Activated CD4-positive, CD25-positive, alpha-beta regulatory T cell treated with anti-CD3 and anti-CD28 coated beads, Interleukin-2, amount 50 U/mL, for 16 hours (primary cell): Measurements from ENCODE around the gene BHLHE23.
A peak's percentile ranks its signal among the peaks of the same experiment; 100 is the strongest.

Experiments used
- DNase-seq: peaks from one replicate; pipeline ENCODE4 v3.0.0-alpha.2; 2020; ENCODE audit warnings: low read depth, low spot score

BHLHE23 gene

GRCh38 chr20:62972845-62973745 is 33.7 kb downstream of the BHLHE23 start:
- no peak for DNase-seq

DNA sequence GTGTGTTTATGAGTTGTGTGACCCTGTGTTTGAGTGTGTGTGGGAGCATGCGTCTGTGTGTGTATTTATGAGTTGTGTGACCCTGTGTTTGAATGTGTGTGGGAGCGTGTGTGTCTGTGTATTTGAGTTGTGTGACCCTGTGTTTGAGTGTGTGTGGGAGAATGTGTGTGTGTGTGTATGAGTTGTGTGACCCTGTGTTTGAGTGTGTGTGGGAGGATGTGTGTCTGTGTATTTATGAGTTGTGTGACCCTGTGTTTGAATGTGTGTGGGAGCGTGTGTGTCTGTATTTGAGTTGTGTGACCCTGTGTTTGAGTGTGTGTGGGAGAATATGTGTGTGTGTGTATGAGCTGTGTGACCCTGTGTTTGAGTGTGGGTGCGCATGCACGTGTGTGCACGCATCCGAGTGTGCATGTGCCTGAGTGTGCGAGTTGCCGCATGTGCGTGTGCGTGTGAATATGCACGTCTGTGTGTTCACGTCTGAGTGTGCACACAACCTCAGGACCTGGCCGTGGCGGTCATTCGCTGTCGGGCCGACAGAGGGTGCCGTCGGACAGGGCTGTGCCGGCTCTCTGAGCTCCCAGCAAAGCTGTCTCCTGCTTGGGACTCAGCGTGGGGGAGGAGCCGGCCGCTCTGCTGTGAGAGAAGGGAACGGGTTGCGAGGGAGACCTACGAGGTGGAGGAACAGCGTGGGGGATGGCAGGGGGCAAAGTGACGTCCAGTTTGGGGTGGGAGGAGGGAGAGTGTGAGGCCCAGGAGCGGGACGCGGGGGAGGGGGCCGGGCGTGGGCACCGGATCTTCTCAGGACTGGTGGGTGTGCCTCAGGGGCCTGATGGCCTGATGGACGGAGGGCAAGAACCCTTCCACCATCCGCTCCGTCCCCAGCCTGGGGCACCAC is 34.6 kb downstream of the BHLHE23 start:
- DNase-seq, result peak; percentile 60

GRCh38 chr20:62971211-62971949 is 35.4 kb downstream of the BHLHE23 start:
- DNase-seq, result no peak

- no peak for DNase-seq
Observed at GRCh38 chr20:62970307-62971210, 36.2 kb downstream of the BHLHE23 start.

DNA sequence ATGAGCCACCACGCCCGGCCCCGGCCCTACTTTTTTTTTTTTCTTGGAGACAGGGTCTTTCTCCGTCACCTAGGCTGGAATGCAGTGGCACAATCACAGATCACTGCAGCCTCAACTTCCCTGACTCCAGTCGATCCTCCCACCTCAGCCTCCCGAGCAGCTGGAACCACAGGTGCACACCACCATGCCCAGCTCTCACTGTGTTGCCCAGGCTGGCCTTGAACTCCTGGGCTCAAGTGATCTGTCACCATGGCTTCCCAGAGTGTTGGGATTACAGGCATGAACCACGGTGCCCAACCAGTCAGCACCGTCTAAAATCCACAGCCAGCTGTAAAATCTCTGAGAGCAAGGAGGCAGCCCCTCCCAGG is 36.8 kb downstream of the BHLHE23 start:
- no peak for DNase-seq

DNA sequence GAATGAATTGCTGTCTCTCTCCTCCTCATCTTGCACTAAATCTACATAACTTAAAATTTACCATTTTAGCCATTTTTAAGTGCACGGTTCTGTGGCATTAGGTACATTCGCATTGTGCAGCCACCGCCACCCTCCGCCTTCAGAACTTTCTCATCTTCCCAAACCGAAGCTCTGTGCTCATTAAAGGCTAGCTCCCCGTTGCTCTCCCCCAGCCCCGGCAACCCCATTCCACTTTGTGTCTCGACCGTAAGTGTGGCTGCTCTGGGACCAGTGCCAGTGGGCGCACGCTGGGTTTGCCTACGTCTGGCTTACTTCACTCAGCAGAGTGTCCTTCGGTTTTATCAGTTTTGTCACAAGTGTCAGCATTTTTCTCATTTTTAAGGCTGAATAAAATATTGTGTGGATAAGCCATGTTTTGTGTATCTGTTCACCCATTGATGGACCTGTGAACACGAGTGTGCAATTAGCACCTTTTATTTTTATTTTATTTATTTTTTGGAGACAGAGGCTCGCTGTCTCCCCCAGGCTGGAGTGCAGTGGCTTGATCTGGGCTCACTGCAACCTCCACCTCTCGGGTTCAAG is 37.5 kb downstream of the BHLHE23 start:
- DNase-seq, result no peak

GRCh38 chr20:62968378-62969178 is 38.2 kb downstream of the BHLHE23 start:
- DNase-seq, result no peak

DNA sequence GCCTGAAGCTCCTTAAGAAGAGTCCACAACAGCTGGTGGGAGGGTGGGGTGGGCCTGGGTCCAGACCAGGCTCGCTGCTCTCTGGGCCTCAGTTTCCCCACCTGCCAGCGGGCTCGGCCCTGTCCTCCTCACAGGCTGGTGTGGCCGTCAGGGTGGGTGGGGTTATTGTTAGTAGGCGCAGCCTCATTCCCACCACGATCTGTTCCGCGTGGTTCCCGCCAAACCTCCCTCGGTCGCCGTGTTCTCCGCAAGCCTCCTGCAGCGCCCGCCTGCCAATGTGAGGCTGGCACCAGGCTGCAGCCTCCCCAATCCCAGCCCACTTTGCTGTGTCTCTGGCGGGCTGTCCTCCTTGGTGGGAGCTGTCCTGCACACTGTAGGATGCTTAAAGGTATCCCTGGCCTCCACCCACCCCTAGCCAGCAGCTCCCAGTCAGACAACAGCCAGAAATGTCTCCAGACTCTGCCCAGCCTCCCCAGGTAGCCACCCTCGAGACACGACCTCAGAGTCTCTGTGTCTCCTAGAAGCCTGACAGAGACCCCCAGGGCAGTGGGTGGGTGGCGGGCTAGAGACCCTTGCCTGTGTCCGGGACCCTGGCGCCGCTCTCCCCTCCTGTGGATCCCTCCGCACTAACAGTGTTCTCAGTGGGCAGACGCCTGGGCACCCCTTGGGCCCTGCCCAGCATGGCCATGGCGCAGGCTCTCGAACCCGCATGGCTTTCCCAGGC is 39.0 kb downstream of the BHLHE23 start:
- no peak for DNase-seq

DNA sequence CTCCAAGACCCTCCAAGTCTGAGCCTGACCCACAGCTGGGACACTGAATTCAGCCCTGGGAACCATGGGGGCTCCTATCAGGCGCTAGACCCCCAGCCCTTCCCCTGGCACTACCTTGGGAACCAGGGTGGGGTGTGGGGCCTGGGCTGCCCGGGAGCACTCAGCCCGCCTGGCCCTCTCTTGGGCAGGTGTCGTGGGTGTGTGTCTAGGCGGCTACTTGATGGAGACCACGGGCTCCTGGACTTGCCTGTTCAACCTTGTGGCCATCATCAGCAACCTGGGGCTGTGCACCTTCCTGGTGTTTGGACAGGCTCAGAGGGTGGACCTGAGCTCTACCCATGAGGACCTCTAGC is 39.6 kb downstream of the BHLHE23 start:
- DNase-seq, result no peak

GRCh38 chr20:62966212-62967148 is 40.3 kb downstream of the BHLHE23 start:
- no peak for DNase-seq

- no peak for DNase-seq
Observed at GRCh38 chr20:62965363-62965771, 41.4 kb downstream of the BHLHE23 start.

GRCh38 chr20:62964700-62965099 is 42.1 kb downstream of the BHLHE23 start:
- DNase-seq, result no peak

DNA sequence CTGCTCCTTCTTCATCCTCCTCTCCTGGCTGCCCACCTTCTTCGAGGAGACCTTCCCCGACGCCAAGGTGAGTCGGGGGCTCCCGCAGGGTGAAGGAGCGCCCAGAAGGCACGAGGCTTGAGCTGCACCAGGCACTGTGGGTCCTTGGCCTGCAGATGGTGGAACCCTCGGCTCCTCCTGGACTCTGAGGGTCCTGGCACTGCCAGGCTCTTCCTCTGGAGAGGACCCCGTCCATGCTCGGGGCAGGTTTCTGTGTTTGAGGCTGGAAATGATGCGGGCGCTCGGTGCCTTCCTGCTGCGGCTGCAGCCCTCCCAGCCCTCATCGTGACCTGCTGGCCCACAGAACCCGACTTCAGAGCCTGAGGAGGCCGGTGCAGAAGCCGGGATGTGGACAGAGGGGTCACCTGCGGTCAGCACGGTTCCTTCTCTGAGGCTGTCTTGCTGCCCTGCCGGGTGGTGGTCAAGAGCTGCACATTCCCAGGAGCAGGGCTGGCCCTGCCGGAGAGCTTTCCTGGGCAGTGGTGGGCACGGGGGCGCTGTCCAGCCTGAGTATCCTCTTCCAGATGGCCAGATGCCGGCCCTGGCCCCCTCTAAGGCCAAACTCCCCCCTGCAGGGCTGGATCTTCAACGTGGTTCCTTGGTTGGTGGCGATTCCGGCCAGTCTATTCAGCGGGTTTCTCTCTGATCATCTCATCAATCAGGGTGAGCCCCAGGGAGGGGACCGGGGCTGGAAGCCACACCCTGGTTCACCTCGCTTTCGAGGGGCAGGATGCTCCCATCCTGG is 43.0 kb downstream of the BHLHE23 start:
- DNase-seq, result no peak

DNA sequence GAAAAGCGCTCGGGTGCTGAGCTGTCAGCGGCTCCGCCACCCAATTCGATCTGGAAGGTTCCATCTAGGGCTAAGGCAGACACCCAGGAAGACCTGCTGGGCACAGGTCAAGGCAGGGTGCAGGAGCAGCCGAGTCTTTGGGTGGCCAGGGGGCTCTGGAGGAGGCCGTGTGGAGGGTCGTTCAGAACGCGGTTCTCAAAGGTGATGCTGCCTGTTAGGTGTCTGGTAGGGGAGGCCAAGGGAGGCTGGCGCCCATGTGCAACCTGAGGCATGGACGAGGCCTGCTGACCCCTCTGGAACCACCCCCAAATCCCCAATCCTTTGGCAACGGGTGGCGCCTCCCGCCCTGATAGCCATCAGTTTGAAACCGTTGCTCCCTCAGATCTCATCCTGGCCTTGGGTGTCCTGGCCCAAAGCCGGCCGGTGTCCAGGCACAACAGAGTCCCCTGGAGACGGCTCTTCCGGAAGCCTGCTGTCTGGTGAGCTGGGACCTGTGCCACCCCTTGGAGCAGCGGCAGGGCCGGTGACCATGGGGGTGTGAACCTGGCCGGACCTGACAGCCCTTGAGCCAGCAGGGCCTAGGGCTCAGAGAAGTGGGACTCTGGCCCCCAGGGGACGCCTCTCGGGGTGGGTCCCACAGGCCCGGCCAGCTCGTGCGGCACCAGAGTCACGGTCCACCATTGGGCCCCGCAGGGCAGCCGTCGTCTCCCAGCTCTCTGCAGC is 43.7 kb downstream of the BHLHE23 start:
- no peak for DNase-seq

- DNase-seq, result no peak
Observed at GRCh38 chr20:62962221-62962879, 44.4 kb downstream of the BHLHE23 start.

DNA sequence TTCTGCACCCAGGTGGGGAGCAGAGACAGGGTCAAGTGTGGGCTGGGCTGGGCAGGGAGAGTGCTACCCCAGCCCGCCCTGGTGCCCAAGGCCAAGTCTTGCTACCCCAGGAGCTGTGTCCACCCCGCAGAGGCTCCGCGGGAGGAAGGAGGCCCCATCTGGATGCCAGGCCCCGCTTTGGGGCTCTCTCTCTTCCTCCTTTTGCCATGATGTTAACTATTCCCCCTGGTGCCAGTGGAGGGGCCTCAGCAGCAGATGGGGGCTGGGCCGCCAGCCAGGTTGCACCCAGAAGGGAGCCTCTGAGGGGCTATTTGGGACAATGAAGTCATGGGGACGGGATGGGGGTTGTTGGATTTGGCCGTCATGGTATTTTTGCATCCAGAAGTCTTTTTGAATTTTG is 45.0 kb downstream of the BHLHE23 start:
- DNase-seq, result no peak
